ENCODE measurements around the gene CLMP.

CLMP gene

DNA sequence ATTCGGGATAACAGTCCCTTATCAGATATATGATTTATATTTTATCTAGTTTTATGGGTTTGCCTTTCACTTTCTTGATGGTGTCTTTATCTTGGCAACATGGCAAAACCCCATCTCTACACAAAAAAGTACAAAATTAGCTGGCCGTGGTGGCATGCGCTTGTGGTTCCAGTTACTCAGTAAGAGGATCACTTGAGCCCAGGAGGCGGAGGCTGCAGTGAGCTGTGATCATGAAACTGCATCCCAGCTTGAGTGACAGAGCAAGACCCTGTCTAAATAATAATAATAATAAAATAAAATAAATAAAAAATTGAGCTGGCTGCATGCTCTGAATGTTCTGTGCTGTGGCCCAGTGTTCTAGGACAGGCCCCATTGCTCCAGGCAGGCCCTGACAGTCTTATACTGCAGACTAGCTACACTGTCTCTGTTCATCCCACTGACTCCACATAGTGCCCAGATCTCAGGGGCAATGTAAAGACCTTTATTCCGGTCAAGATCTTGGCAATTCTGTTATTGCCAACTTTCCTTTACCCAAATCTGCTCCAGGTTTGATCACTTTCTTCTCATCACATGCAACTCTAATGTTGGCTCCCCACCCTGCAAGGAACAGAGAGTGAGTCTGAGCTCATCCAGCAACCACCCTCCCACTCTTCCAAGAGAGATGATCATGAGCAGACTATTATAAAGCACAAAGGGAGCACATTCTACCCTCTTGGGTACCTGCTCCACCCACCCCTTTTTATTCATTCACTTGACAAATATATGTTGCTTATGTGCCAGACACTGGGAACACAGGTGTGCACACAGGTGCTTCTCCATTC lies 141.9 kb downstream of the CLMP start:
- DNase-seq = no peak

DNA sequence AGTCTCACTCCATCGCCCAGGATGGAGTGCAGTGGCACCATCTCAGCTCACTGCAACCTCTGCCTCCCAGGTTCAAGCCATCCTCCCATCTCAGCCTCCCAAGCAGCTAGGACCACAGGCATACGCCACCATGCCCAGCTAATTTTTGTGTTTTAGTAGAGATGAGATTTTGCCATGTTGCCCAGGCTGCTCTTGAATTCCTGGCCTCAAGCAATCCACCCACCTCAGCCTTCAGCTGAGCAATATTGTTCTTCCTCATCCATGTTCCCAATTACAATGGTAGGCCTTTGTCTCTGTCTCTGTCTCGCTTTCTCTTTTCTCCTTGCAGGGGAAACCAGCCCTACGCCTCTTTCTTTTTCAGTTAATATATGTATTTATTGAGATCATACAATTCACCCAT lies 143.4 kb downstream of the CLMP start:
- no peak for DNase-seq

DNA sequence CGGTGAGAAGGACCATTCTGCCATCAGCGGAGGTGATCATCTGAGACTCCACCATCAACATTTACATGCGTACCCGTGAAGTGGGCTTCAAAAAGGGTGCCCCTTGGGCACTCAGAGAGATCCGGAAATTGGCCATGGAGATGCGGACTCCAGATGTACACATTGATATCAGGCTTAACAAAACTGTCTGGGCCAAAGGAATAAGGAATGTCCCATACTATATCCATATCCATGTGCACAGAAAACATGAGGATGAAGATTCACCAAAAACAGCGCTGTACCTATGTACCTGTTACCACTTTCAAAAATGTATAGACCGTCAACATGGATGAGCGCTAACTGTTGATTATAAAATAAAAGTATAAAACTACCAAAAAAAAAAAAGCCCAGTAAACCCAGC lies 143.9 kb downstream of the CLMP start:
- DNase-seq = no peak

DNA sequence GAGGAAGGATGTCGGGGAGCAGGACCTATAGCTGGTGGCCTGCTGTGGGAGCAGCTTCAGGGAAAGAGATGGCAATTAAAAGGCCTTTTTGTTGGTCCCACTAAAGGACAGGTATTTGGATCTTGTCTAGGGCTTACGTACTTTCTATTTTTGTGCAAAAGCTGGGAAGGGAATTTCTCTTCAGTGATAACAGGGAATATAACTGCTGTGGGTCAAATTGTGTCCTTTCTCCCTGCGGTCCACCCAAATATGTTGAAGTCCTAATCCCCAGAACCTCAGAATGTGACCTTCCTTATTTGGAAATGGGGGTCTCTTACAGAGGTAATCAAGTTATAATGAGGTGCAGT lies 147.1 kb downstream of the CLMP start:
- DNase-seq = no peak

DNA sequence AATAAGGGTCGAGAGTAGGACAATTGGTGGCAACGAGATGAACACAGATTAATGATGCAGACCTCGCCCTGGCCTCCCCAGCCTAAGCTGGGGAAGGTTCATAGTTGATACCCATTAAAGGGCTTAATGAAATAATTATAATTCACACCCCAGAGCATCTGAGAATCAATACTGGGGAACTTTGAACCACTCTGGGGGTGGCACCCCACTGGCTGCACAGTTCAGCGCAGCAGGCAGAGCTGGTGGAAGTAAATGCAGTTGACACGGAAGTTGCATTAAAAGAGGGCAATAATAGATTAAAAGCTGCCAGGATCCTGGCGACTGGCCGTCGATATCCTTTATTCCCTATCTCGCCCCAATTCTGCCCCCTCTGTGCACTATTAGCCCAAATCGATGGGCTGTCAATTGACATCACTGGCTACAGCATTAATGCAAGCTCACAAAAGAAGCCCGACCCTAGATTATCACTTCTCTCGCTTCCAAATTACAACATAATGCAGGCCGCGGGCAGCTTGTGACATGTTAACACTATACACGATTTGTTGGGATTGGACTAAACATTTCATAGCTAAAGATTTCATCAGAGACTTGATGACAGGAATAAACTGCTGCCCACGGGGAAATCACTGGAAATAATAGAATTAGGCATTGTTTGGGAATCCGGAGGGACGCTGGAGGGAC lies 147.6 kb downstream of the CLMP start:
- no peak for DNase-seq

DNA sequence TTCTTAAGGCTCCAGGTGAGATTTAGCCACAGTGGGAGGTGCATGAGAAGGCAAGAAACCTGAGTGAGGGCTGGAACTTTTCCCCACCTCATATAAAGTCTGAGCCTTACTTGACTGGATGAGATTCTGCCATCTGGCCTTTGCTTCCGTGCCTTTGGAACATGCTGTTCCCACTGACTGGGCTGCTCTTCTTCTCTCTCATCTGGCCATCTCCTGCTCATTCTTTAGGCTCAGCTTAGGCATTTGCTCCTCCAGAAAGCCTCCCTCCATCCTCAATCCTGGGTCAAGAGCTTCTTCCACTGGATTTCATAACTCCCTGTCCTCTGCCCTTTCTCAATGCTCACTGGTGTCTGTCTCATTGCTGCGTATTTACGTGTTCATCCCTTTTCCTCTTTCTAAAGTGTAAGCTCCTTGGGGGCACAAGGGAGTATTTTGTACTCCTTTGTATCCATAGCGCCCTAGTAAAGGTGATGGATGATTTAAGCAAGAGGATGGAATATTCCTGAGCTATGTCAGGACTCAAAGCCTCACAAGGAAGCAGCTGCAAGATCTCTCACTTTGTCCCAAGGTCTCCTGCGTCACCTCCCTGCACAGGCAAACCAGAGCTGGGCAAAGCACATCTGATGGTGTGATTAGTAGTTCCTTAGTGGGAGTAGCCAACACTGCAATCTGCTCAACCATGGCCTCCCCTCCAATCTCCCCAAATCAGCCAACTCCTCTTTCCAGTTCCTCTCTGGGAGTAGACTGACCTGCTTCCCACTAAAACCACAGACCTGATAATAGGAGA lies 148.4 kb downstream of the CLMP start:
- DNase-seq = no peak

DNA sequence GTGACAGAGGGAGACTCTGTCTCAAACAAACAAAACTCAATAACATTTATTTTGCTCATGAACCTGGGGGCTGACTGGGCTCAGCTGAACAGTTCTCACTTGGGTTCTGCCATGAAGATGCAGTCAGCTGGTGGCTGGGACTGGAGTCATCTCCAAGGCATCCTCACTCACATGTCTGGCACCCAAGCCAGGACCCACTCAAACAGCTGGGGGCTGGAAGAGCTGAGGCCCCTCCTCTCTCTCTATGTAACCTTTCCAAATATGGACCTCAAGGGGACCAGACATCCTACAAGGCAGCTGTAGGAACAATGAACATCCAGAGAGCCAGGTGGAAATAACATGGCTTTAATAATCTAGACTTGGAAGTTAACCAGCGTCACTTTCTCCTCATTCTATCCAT lies 149.9 kb downstream of the CLMP start:
- no peak for DNase-seq

DNA sequence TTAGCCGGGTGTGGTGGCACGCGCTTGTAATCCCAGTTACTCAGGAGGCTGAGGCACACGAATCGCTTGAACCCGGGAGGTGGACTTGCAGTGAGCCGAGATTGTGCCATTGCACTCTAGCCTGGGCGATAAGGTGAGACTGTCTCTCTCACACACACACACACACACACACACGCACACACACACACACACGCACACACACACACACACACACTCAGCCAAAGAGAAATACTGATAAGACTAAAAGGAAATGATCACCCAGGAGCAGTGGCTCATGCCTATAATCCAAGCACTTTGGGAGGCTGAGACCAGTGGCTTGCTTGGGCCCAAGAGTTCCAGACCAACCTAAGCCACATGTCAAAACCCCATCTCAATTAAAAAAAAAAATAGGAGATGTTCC lies 153.9 kb downstream of the CLMP start:
- no peak for DNase-seq

DNA sequence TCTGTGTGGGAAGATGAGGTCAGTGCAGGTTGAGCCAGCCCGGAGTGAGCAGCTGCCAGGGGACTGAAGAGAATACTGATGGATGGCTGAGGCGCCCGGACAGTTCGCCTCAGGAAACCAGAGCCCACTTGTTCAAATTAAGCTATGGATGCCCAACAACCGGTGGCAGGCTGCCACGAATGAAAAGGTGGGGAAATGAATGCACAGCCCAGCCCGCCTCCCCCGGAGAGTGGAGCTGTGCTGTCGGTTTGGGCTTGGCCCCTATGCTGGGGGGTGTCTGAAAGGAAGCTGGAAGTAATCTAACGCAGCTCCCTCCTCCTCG lies 155.0 kb downstream of the CLMP start:
- DNase-seq = no peak

DNA sequence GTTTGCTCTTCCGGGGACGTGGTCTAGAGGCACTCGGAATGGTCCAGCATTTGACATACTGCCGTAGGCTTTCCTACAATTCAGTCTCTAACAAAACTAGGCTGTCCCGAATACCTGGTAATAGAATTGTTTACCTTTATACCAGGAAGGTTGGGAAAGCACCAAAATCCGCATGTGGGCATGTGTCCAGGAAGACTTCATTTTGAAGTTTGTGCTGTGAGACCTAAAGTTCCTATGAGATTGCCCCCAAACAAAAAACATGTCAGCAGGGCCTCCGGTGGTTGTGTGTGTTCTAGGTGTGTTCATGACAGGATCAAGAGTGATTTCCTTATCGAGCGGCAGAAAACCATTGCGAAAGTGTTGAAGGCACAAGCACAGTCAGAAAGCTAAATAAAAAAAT lies 159.2 kb downstream of the CLMP start:
- DNase-seq = no peak

DNA sequence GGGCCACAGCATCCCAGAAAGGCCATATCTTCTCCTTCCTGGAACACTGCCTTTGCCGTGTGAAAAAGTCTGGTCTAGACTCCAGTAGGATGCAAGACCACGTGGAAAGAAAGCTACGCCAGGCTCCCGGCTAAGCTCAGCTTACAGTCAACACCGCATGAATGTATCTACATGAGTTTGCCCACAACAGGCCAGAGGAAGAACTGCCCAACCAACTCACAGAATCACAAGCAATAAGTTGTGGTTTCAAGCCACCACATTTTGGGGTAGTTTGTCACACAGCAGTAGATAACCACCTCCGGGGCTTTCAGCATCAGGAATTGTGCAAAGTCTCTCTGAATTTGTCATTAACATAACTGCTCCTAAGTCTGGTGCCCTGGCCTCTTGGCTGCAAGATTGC lies 160.5 kb downstream of the CLMP start:
- no peak for DNase-seq

DNA sequence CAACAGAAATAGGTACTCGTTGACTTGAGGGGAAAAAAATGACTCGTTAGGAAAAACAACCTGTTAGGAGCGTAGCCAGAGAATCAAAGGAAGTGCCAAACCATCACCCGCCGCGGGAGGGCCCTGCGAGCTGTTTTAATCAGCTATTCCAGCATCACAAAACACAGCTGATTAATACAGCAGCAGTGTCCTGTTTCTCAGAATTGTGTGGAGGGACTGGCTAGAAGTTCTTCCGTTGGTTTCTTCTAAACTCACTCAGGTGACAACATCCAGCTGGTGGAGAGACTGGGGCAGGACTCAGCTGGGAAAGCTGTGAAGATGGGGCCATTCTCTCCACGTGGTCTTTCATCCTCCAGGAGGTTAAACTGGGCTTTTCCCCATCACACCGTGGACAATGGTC lies 161.2 kb downstream of the CLMP start:
- no peak for DNase-seq

DNA sequence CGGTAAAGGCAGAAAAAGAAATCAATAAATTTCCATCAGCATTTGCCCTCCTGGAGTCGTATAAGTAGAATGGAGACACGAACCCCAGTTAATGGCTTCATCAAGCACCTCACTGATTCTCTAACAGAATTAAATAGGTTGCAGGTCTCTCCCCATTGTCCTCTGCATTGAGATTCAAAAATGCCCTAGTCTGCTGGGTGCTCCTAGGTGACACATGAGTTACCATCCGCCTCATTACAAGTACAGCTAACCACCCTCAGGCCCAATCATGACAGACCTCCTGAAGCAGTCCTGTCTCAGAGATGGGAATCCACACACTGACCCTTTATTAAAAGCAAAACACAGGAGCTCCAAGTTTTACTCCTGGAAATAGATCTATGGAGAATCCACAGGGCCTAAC lies 164.5 kb downstream of the CLMP start:
- DNase-seq = no peak

DNA sequence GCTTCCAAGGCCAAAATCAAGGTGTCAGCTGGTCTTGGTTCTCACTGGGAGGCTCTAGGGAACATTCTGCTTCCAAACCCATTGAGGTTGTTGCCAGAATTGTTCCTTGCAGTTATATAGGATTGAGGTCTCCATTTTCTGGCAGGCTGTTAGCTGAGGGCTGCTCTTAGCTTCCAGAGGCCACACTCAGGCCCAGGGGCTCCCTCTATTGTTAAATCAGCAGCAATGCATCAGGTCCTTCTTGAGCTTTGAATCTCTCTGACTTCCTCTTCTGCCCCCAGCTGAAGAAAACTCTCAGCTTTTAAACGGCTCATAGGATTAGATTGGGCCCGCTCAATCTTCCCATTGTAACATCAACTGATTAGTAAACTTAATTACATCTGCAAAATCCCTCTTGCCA lies 174.1 kb downstream of the CLMP start:
- no peak for DNase-seq

Data from activated effector memory CD4-positive, alpha-beta T cell treated with Interleukin-2 at 50 U/mL for 16 hours (primary cell).